ENCODE results near the gene WDFY2.

WDFY2 gene

GRCh38 chr13:51780099-51780498 is 195.8 kb downstream of the WDFY2 start:
- no peak overlapping the region for H3K27ac ChIP-seq
- no peak for TF ChIP-seq CTCF (conservative IDR thresholded peaks at IDR 0.05)

- H3K27ac ChIP-seq = no peak overlapping the region
- peak; percentile 52 for TF ChIP-seq CTCF (conservative IDR thresholded peaks at IDR 0.05)
Measured at GRCh38 chr13:51781246-51782022, 197.2 kb downstream of the WDFY2 start.

- TF ChIP-seq CTCF (conservative IDR thresholded peaks at IDR 0.05) = no peak
- H3K27ac ChIP-seq = no peak overlapping the region
Measured at GRCh38 chr13:51782026-51782710, 197.9 kb downstream of the WDFY2 start.

GRCh38 chr13:51783428-51784094 is 199.3 kb downstream of the WDFY2 start:
- TF ChIP-seq CTCF (conservative IDR thresholded peaks at IDR 0.05) = no peak
- no peak overlapping the region for H3K27ac ChIP-seq

- H3K27ac ChIP-seq = no peak overlapping the region
- no peak for TF ChIP-seq CTCF (conservative IDR thresholded peaks at IDR 0.05)
Measured at GRCh38 chr13:51784097-51784496, 199.8 kb downstream of the WDFY2 start.

- no peak for TF ChIP-seq CTCF (conservative IDR thresholded peaks at IDR 0.05)
- H3K27ac ChIP-seq = peak overlapping the region; percentile 62
Measured at GRCh38 chr13:51785712-51786424, 201.6 kb downstream of the WDFY2 start.

Data from VCaP (cell line).